ENCODE data around the gene PIP4K2B. TPM values are rescaled to one million over a fixed set of nuclear protein-coding genes. Genes with fewer than 3 reads are reported as not detected.
"Not testable (repeated sequence)": the region's sequence is repeated elsewhere in the genome, so short reads cannot be mapped to it uniquely, and the experiment has no call there.

PIP4K2B gene
- total RNA-seq, 1 donor = 17.8 TPM

- Histone ChIP-seq H3K4me1 (ENCODE audit: insufficient read depth, low read length) (peaks cover under 1% of the 10 kb centered on the region), H3K4me3 (ENCODE audit: low read length) (no peak overlapping the region), H3K9me3 (ENCODE audit: low read depth, low read length) (no peaks in the 10 kb centered on the region), H3K27me3 (ENCODE audit: insufficient read depth, low read length) (no peaks in the 10 kb centered on the region)
Observed at GRCh38 chr17:38791162-38791561, 8.2 kb downstream of the PIP4K2B start.

DNA sequence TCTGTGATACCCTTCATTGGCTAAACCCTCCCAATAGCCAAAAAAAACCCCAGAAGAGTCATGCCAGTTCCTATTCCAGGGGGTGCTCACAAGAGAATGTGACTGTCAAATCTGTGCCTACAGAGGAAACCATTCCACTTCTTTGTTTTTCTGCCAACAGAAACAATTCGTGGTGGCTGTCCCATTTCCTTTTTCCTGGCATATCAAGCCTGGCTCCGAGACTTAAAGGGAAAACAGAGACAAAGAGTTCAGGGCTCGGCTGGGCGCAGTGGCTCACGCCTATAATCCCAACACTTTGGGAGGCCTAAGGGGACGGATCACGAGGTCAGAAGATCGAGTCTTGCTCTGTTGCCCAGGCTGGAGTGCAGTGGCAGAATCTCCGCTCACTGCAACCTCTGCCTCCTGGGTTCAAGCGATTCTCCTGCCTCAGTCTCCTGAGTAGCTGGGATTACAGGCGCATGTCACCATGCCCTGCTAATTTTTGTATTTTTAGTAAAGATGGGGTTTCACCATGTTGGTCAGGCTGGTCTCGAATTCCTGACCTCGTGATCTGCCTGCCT, 9.1 kb downstream of the PIP4K2B start:
- not testable (repeated sequence) for H3K4me1 ChIP-seq (ENCODE audit: insufficient read depth, low read length); H3K27me3 ChIP-seq (ENCODE audit: insufficient read depth, low read length); H3K4me3 ChIP-seq (ENCODE audit: low read length); H3K9me3 ChIP-seq (ENCODE audit: low read depth, low read length)

GRCh38 chr17:38789185-38789584, 10.2 kb downstream of the PIP4K2B start:
- Histone ChIP-seq H3K4me1 (ENCODE audit: insufficient read depth, low read length) (no peaks in the 10 kb centered on the region), H3K9me3 (ENCODE audit: low read depth, low read length) (no peaks in the 10 kb centered on the region), H3K27me3 (ENCODE audit: insufficient read depth, low read length) (no peaks in the 10 kb centered on the region), H3K4me3 (ENCODE audit: low read length) (no peak overlapping the region)

- H3K27me3 ChIP-seq (ENCODE audit: insufficient read depth, low read length); H3K4me3 ChIP-seq (ENCODE audit: low read length); H3K4me1 ChIP-seq (ENCODE audit: insufficient read depth, low read length); H3K9me3 ChIP-seq (ENCODE audit: low read depth, low read length): not testable (repeated sequence)
Observed at GRCh38 chr17:38787999-38788398, 11.4 kb downstream of the PIP4K2B start.

GRCh38 chr17:38786372-38786771, 13.0 kb downstream of the PIP4K2B start:
- Histone ChIP-seq H3K9me3 (ENCODE audit: low read depth, low read length) (no peaks in the 10 kb centered on the region), H3K4me1 (ENCODE audit: insufficient read depth, low read length) (no peaks in the 10 kb centered on the region), H3K27me3 (ENCODE audit: insufficient read depth, low read length) (no peaks in the 10 kb centered on the region), H3K4me3 (ENCODE audit: low read length) (no peak overlapping the region)

GRCh38 chr17:38783227-38783626, 16.1 kb downstream of the PIP4K2B start:
- H3K27me3 ChIP-seq (ENCODE audit: insufficient read depth, low read length) = no peaks in the 10 kb centered on the region
- H3K4me1 ChIP-seq (ENCODE audit: insufficient read depth, low read length) = no peaks in the 10 kb centered on the region
- no peaks in the 10 kb centered on the region for H3K9me3 ChIP-seq (ENCODE audit: low read depth, low read length)
- no peak overlapping the region for H3K4me3 ChIP-seq (ENCODE audit: low read length)

DNA sequence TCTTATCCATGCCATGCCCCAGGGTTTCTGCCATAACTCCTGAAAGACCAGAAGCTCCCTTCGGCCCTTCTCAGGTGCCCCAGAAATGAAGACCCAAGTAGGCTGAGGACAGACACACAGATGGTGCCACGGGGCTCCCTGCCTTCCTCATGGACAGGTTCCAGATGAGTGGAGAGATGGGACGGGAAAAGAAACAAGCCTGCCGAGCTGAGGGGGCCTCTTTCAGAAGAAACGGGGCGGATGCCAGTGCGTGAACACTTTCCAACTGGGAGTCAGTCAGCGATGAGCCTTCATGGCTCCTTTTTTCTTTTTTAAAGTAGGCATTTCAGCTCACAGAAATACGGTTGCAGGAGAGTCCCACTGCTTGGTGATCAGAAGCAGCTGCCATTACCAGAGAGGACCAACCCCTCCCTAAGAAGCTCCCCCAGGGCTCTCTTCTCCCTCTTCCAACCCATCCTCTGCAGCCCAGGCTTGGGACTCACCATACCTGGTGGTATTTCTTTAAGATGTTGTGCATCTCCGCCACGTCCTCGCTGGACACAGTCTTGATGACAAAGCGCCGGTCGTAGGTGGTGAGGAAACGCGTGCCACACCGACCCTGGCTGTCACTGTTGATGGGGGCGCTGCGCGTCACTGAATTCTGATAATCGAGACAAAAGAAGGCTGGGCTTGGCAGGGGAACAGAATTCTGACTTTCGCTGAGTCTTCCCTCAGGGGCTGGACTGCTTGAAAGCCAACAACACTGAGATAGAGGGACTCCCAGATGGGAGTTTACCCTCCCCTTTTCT, 19.2 kb downstream of the PIP4K2B start:
- no peaks in the 10 kb centered on the region for H3K9me3 ChIP-seq (ENCODE audit: low read depth, low read length)

DNA sequence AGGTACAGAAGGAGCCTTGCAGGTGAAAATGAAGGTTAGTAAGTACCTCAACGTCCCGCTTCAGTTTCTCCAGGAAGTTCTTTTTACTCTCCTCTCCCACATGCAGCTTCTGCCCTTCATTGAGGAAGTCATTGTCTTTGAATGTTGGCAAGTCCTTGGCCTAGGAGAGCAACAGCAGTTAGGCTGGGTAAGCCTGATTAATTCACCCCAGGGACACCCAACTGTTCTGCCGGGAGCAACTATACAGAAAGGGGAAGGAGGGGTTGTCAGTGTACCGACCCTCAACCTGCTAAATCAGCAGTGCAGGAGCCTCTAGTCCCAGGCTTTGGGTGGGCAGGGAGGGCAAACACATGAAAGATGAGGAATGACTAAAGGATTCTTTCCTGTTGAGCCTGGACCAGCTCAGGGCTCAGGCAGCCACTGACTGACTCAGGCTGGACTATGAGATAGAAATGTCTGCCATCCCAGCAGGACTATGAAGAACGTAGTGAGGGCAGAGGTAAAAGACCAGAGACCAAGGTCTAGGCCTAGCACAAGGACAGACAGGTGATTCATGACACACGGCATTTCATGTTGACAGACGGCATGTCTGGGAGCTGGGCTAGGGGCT, 21.6 kb downstream of the PIP4K2B start:
- Histone ChIP-seq H3K4me1 (ENCODE audit: insufficient read depth, low read length) (no peaks in the 10 kb centered on the region), H3K9me3 (ENCODE audit: low read depth, low read length) (no peaks in the 10 kb centered on the region), H3K4me3 (ENCODE audit: low read length) (no peak overlapping the region), H3K27me3 (ENCODE audit: insufficient read depth, low read length) (no peaks in the 10 kb centered on the region)

More for the DNA sequence above, 19.2 kb downstream of the PIP4K2B start:
- no peak overlapping the region for H3K4me3 ChIP-seq (ENCODE audit: low read length)
- H3K4me1 ChIP-seq (ENCODE audit: insufficient read depth, low read length) = no peaks in the 10 kb centered on the region
- H3K27me3 ChIP-seq (ENCODE audit: insufficient read depth, low read length) = no peaks in the 10 kb centered on the region

DNA sequence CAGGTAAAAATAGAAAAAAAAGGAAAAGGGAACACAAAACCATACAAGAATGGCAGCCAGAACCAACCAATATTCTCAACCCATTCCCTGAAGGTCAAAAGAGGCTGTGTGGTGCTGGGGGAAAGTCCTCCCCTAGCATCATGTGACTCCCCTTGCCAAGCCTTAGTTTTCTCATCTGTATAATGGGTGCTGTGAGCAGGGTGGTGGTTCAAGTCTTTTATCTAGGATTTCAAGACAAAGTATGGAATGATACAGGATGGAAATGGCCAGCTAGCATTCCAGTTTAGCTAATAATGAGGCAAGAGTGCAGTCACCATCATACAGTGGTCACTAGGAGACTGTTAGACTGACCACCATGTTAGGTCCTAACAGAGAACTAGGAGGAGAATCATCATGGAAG, 26.1 kb downstream of the PIP4K2B start:
- Histone ChIP-seq H3K4me3 (ENCODE audit: low read length) (no peak overlapping the region), H3K4me1 (ENCODE audit: insufficient read depth, low read length) (no peaks in the 10 kb centered on the region), H3K27me3 (ENCODE audit: insufficient read depth, low read length) (no peaks in the 10 kb centered on the region), H3K9me3 (ENCODE audit: low read depth, low read length) (no peaks in the 10 kb centered on the region)

GRCh38 chr17:38768417-38768816, 30.9 kb downstream of the PIP4K2B start:
- Histone ChIP-seq H3K9me3 (ENCODE audit: low read depth, low read length) (no peaks in the 10 kb centered on the region), H3K4me1 (ENCODE audit: insufficient read depth, low read length) (no peaks in the 10 kb centered on the region), H3K27me3 (ENCODE audit: insufficient read depth, low read length) (no peaks in the 10 kb centered on the region), H3K4me3 (ENCODE audit: low read length) (no peak overlapping the region)

GRCh38 chr17:38766341-38766740, 33.0 kb downstream of the PIP4K2B start:
- H3K4me3 ChIP-seq (ENCODE audit: low read length) = no peak overlapping the region
- no peaks in the 10 kb centered on the region for H3K4me1 ChIP-seq (ENCODE audit: insufficient read depth, low read length)
- H3K27me3 ChIP-seq (ENCODE audit: insufficient read depth, low read length) = no peaks in the 10 kb centered on the region
- no peaks in the 10 kb centered on the region for H3K9me3 ChIP-seq (ENCODE audit: low read depth, low read length)

DNA sequence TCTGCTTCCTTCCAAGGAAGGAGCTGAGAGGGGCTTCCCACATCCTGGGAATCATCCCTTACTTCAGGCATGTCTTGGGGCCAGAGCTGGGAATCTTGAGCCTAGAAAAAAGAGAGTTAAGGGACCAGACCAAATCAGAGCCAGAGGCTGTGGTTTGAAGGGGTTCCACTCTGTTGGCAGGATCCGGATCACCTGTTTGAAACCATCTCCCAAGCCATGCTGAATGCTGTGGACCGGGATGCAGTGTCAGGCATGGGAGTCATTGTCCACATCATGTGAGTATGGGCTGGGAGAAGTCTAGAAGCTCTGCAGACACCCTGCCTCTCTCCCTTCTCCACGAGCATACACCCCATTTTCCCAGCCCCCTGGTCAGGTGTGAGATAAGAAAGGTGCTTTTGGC, 37.1 kb downstream of the PIP4K2B start:
- Histone ChIP-seq H3K4me1 (ENCODE audit: insufficient read depth, low read length) (no peaks in the 10 kb centered on the region), H3K9me3 (ENCODE audit: low read depth, low read length) (no peaks in the 10 kb centered on the region), H3K27me3 (ENCODE audit: insufficient read depth, low read length) (no peaks in the 10 kb centered on the region), H3K4me3 (ENCODE audit: low read length) (no peak overlapping the region)

DNA sequence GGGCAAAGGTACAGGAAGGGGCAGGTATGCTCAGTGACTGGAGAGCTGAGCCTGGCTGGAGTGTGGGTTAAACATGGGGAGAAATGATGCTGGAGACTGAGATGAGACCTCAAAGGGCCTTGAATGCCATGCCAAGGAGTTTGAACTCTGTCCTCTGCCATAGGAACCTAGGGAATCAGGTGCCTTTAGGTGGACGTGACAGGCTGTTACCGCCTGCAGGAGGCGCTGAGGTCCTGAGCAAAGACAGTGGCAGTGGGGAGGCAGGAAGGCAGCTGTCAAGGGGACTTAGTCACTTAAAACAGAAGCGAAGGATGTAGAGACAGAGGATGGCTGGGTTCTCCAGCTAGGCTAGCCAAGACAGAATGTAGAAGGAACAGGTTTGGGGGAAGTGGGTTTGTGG, 37.7 kb downstream of the PIP4K2B start:
- H3K9me3 ChIP-seq (ENCODE audit: low read depth, low read length) = no peaks in the 10 kb centered on the region
- H3K4me1 ChIP-seq (ENCODE audit: insufficient read depth, low read length) = no peaks in the 10 kb centered on the region
- H3K4me3 ChIP-seq (ENCODE audit: low read length) = no peak overlapping the region
- H3K27me3 ChIP-seq (ENCODE audit: insufficient read depth, low read length) = no peaks in the 10 kb centered on the region

DNA sequence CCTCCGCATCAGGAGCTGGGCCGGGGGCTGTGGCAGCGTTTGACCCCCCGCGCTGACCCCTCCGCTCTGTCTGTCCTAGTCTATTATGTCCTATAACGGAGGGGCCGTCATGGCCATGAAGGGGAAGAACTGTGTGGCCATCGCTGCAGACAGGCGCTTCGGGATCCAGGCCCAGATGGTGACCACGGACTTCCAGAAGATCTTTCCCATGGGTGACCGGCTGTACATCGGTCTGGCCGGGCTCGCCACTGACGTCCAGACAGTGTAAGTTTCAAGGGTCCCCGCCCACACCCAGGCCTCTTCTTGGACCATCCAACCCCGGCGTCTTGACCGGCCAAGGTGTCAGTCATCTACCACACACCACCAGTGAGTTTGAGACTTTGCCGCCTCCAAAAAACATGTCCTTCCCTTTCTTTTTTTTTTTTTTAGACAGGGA, 46.3 kb downstream of the PIP4K2B start:
- H3K27me3 ChIP-seq (ENCODE audit: insufficient read depth, low read length) = peaks cover 30% of the 10 kb centered on the region
- H3K4me3 ChIP-seq (ENCODE audit: low read length) = peak overlapping the region; percentile 76
- H3K9me3 ChIP-seq (ENCODE audit: low read depth, low read length) = no peaks in the 10 kb centered on the region
- peaks cover 62% of the 10 kb centered on the region for H3K4me1 ChIP-seq (ENCODE audit: insufficient read depth, low read length)

DNA sequence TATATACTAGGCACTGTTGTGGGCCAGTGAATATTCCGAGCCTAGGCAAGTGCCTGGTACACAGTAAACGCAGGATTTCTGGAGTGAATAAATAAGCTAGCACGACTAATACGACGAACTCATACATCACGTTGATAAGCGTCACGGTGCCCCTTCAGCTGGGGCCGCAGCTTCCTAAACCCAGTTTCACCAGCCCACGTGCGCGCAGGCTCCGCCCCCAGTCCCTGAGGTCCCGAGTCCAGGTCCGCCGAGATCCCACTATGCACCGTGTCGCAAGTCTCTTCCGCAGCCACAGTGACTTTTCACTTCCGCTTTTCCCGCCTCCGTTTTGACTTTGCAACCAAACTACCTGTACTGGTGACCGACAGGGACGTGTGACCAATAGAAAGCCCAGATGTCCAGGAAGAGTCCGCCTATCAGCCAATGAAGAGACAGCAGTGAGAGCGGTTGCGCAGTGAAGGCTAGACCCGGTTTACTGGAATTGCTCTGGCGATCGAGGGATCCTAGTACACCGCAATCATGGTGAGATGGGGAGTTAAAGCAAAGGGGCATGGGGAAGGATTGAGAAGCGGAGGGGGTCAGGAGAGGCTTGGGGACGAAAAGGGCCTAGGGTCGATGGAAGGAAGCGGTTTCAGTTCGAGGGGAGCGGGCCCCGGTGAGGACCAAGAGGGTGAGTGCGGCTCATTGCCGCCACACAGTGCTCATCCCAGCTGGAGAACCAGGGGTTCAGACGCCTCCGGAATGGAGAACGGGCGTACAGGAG, 46.9 kb downstream of the PIP4K2B start, which contains the start of gene PSMB3:
TSS of gene PSMB3 (plus strand) at position 434 of the 763 bp plus-strand sequence. CDS start at position 520, 86 bp downstream.
- peaks cover 67% of the 10 kb centered on the region for H3K4me1 ChIP-seq (ENCODE audit: insufficient read depth, low read length)

More for the DNA sequence above, 46.9 kb downstream of the PIP4K2B start, which contains the start of gene PSMB3:
- peaks cover 33% of the 10 kb centered on the region for H3K27me3 ChIP-seq (ENCODE audit: insufficient read depth, low read length)
- peak within 1 kb of the TSS; percentile 76 for H3K4me3 ChIP-seq (ENCODE audit: low read length)
- no peaks in the 10 kb centered on the region for H3K9me3 ChIP-seq (ENCODE audit: low read depth, low read length)
